ENCODE data around the gene CEP20.

GRCh38 chr16:15836074-15836473 is 52.3 kb downstream of the CEP20 start:
- TF ChIP-seq, protein P1, sequence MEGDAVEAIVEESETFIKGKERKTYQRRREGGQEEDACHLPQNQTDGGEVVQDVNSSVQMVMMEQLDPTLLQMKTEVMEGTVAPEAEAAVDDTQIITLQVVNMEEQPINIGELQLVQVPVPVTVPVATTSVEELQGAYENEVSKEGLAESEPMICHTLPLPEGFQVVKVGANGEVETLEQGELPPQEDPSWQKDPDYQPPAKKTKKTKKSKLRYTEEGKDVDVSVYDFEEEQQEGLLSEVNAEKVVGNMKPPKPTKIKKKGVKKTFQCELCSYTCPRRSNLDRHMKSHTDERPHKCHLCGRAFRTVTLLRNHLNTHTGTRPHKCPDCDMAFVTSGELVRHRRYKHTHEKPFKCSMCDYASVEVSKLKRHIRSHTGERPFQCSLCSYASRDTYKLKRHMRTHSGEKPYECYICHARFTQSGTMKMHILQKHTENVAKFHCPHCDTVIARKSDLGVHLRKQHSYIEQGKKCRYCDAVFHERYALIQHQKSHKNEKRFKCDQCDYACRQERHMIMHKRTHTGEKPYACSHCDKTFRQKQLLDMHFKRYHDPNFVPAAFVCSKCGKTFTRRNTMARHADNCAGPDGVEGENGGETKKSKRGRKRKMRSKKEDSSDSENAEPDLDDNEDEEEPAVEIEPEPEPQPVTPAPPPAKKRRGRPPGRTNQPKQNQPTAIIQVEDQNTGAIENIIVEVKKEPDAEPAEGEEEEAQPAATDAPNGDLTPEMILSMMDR (IDR thresholded peaks at IDR 0.05), result no peak
- no peak for TF ChIP-seq POLR2A (IDR thresholded peaks at IDR 0.05)

All from lower leg skin (tissue), 3 donors.